ENCODE results near the gene SUCLG2. TPM values are rescaled to one million over a fixed set of nuclear protein-coding genes. Genes with fewer than 3 reads are reported as not detected.

SUCLG2 gene
- total RNA-seq, 1 experiment from 2014 or later, result 38.5 TPM

DNA sequence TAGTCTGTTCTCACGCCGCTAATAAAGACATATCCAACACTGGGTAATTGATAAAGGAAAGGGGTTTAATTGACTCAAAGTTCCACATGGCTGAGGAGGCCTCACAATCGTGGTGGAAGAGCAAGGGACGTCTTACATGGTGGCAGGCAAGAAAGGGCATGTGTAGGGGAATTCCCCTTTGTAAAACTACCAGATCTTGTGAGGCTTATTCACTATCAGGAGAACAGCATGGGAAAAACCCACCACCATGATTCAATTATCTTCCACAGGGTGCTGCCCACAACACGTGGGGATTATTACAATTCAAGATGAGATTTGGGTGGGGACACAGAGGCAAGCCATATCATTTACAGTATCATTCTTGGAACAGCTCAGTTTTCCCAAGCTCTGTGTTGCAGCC lies 268.0 kb downstream of the SUCLG2 start:
- no peak overlapping the region for H3K27ac Mint-ChIP-seq
- H2BK20ac ChIP-seq (ENCODE audit: low read depth, low read length, poor library complexity, severe bottlenecking), result no peak overlapping the region
- no peak overlapping the region for H2AK5ac ChIP-seq (ENCODE audit: insufficient read length, low read length)
- no peaks in the 10 kb centered on the region for H3K79me1 ChIP-seq (ENCODE audit: insufficient read depth, low read depth, low read length, poor library complexity, severe bottlenecking)
- no peaks in the 10 kb centered on the region for H3K9me3 Mint-ChIP-seq
- no peak overlapping the region for H3K14ac ChIP-seq (ENCODE audit: insufficient read depth, low read length)
- H3K4me1 Mint-ChIP-seq, result peaks cover 12 to 18% of the 10 kb centered on the region in 2 experiments; a peak in 3 of 4 replicates
- H3K23me2 ChIP-seq (ENCODE audit: insufficient read length, low read depth, low read length, poor library complexity, severe bottlenecking), result no peaks in the 10 kb centered on the region
- H3K9ac ChIP-seq (ENCODE audit: extremely low read depth, insufficient read length, low read length), result no peak overlapping the region
- no peak overlapping the region for H3K56ac ChIP-seq (ENCODE audit: insufficient read length, low read depth, low read length)
- H3K23ac ChIP-seq (ENCODE audit: insufficient read length, low read depth, low read length), result no peak overlapping the region
- H2BK15ac ChIP-seq (ENCODE audit: low read depth, low read length), result no peak overlapping the region
- no peak overlapping the region for H3K4me2 ChIP-seq (ENCODE audit: insufficient read depth, insufficient read length, low read length)
- H4K20me1 ChIP-seq (ENCODE audit: control insufficient read depth, insufficient read depth, insufficient read length), result no peaks in the 10 kb centered on the region
- no CpG with 5 or more reads among the region's 5 CpGs for WGBS (ENCODE audit: extremely low coverage, insufficient read length, low lambda C conversion rate)
- H4K8ac ChIP-seq (replicated peaks; ENCODE audit: insufficient read length, low read depth, low read length), result no peak overlapping the region
- H3K27me3 ChIP-seq (ENCODE audit: insufficient read depth, low read length), result no peaks in the 10 kb centered on the region
- no peak overlapping the region for H3K18ac ChIP-seq (ENCODE audit: insufficient read length, low read depth, low read length)
- H3K79me2 ChIP-seq (ENCODE audit: insufficient read depth, low read length), result no peaks in the 10 kb centered on the region
- TF ChIP-seq, protein P1, sequence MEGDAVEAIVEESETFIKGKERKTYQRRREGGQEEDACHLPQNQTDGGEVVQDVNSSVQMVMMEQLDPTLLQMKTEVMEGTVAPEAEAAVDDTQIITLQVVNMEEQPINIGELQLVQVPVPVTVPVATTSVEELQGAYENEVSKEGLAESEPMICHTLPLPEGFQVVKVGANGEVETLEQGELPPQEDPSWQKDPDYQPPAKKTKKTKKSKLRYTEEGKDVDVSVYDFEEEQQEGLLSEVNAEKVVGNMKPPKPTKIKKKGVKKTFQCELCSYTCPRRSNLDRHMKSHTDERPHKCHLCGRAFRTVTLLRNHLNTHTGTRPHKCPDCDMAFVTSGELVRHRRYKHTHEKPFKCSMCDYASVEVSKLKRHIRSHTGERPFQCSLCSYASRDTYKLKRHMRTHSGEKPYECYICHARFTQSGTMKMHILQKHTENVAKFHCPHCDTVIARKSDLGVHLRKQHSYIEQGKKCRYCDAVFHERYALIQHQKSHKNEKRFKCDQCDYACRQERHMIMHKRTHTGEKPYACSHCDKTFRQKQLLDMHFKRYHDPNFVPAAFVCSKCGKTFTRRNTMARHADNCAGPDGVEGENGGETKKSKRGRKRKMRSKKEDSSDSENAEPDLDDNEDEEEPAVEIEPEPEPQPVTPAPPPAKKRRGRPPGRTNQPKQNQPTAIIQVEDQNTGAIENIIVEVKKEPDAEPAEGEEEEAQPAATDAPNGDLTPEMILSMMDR (conservative IDR thresholded peaks at IDR 0.05), result no peak
- H3K4me3 Mint-ChIP-seq, result no peak overlapping the region
- peaks cover 0 to 3% (median 0%) of the 10 kb centered on the region in 3 experiments; a peak in 2 of 7 replicates for H3K36me3 Mint-ChIP-seq (ENCODE audit: insufficient read depth in 1 of 3, low read depth in 3 of 3)
- no peak overlapping the region for H4K91ac ChIP-seq (ENCODE audit: insufficient read length, low read depth, low read length)
- H4K5ac ChIP-seq (ENCODE audit: insufficient read length, low read depth, low read length), result no peak overlapping the region
- no peaks in the 10 kb centered on the region for H3K4me1 ChIP-seq (ENCODE audit: insufficient read depth, low read length)
- H3T11ph ChIP-seq (ENCODE audit: low read length), result no peak overlapping the region
- H3K4ac ChIP-seq (ENCODE audit: low read depth, low read length), result no peak overlapping the region
- H2BK120ac ChIP-seq (ENCODE audit: low read depth, low read length, poor library complexity, severe bottlenecking), result no peak overlapping the region
- H2AFZ ChIP-seq (ENCODE audit: low read length), result no peak overlapping the region
- no peak overlapping the region for H2BK12ac ChIP-seq (ENCODE audit: insufficient read length, low read depth, low read length)
- H3K9me3 ChIP-seq (ENCODE audit: control insufficient read depth, low read depth, low read length), result no peaks in the 10 kb centered on the region
- no peak overlapping the region for H3K27ac ChIP-seq (ENCODE audit: insufficient read length, low read depth, low read length)
- no peak for DNase-seq
- no peak overlapping the region for H2BK5ac ChIP-seq (ENCODE audit: insufficient read length, low read length)
- H3K27me3 Mint-ChIP-seq (ENCODE audit: low read depth), result no peaks in the 10 kb centered on the region

All from H9 (cell line).